K562 (cell line): ENCODE data around the gene CALML6. TPM values are rescaled to one million over a fixed set of nuclear protein-coding genes. Genes with fewer than 3 reads are reported as not detected.

Experiments used
- DMBX1 ChIP-seq: fragments of 250-450 bp; sonication (Bioruptor Pico); IDR thresholded peaks from 2 replicates; pipeline ENCODE4 v1.8.0; 2022; ENCODE audit warnings: inconsistent platforms, mild to moderate bottlenecking, moderate library complexity, borderline replicate concordance
- EP400 ChIP-seq: fragments of 450-650 bp; IDR thresholded peaks from 2 replicates; pipeline ENCODE4 v1.6.1; 2017; ENCODE audit warnings: antibody characterized with exemption, mild to moderate bottlenecking, moderate library complexity
- ERF ChIP-seq: fragments of 450-650 bp; formaldehyde crosslinking; IDR thresholded peaks from 2 replicates; pipeline ENCODE4 v1.4.0; 2020; ENCODE audit warnings: mild to moderate bottlenecking, mixed read lengths
- ESRRA ChIP-seq: fragments of 450-650 bp; IDR thresholded peaks from 2 replicates; pipeline ENCODE4 v1.6.1; 2014; ENCODE audit warnings: low read depth, mild to moderate bottlenecking, moderate library complexity, borderline replicate concordance
- FOS ChIP-seq: IDR thresholded peaks from 3 replicates; pipeline ENCODE4 v1.6.1; 2011; ENCODE audit not compliant: insufficient read length; ENCODE audit errors: extremely low read depth
- HCFC1 ChIP-seq: IDR thresholded peaks from 2 replicates; pipeline ENCODE4 v1.6.1; 2012; ENCODE audit warnings: low read depth, low read length, improper control_type of control experiment
- HNRNPH1 ChIP-seq: fragments of 200-400 bp; formaldehyde crosslinking; optimal IDR thresholded peaks from 2 replicates; pipeline ENCODE3; 2017; ENCODE audit warnings: low read depth, mild to moderate bottlenecking, low read length, moderate library complexity
- HNRNPK ChIP-seq: fragments of 200-400 bp; formaldehyde crosslinking; IDR thresholded peaks from one replicate; pipeline ENCODE4 v1.6.1; 2018; ENCODE audit warnings: mild to moderate bottlenecking, low read depth, low read length; ENCODE audit not compliant: poor library complexity, severe bottlenecking
- MCM2 ChIP-seq: fragments of 450-650 bp; IDR thresholded peaks from 2 replicates; pipeline ENCODE4 v1.6.1; 2017; ENCODE audit warnings: low read depth, mild to moderate bottlenecking
- MTF1 ChIP-seq: fragments of 250-450 bp; sonication (Bioruptor Pico); IDR thresholded peaks from 2 replicates; pipeline ENCODE4 v1.9.0; 2021; ENCODE audit warnings: moderate library complexity, mild to moderate bottlenecking, inconsistent platforms, borderline replicate concordance
- NONO ChIP-seq, 2 experiments: fragments of 200-400 bp in 1 of 2; fragments of 450-650 bp in 1 of 2; formaldehyde crosslinking in 1 of 2; IDR thresholded peaks; 2 replicates each; pipeline ENCODE4 v1.6.1; 2017; ENCODE audit warnings: low read depth in 2 of 2, mild to moderate bottlenecking in 2 of 2, moderate library complexity in 2 of 2, low read length in 1 of 2
- NR2C1 ChIP-seq, 2 experiments: fragments of 450-650 bp; IDR thresholded peaks; 2 replicates each; pipeline ENCODE4 v1.6.1; 2017; ENCODE audit warnings: mild to moderate bottlenecking in 2 of 2, antibody characterized with exemption in 1 of 2, inconsistent platforms in 1 of 2, missing compliant biosample characterization in 1 of 2, missing genetic modification characterization in 1 of 2
- PHF8 ChIP-seq: fragments of 200-600 bp; sonication (generic); IDR thresholded peaks from 2 replicates; pipeline ENCODE4 v1.6.1; 2012; ENCODE audit warnings: mixed run types, mild to moderate bottlenecking, inconsistent platforms, low read length, moderate library complexity, borderline replicate concordance
- POLR2A ChIP-seq: fragments of 450-650 bp; conservative IDR thresholded peaks from 2 replicates; pipeline ENCODE4 v1.6.1; 2016
- RNF2 ChIP-seq: sonication (generic); IDR thresholded peaks from 2 replicates; pipeline ENCODE4 v1.6.1; 2016
- TAF7 ChIP-seq: fragments of 450-650 bp; IDR thresholded peaks from 2 replicates; pipeline ENCODE4 v1.6.1; 2016; ENCODE audit warnings: missing genetic modification characterization, missing compliant biosample characterization
- ZBTB7A ChIP-seq: IDR thresholded peaks from 2 replicates; pipeline ENCODE4 v1.6.1; 2011; ENCODE audit warnings: low read depth, mild to moderate bottlenecking, low read length, moderate library complexity, borderline replicate concordance; ENCODE audit not compliant: control insufficient read depth
- ZNF121 ChIP-seq: sonication (generic); formaldehyde crosslinking; conservative IDR thresholded peaks from 2 replicates; pipeline ENCODE4 v1.8.0; 2022; ENCODE audit warnings: missing genetic modification reagents
- ZNF165 ChIP-seq: fragments of 250-450 bp; sonication (Bioruptor Pico); IDR thresholded peaks from 2 replicates; pipeline ENCODE4 v1.4.0; 2020; ENCODE audit warnings: borderline replicate concordance
- polyA plus RNA-seq, 8 experiments: library from polyadenylated mRNA; depleted of rRNA in 4 of 8; stranded (reverse) in 5 of 8; unstranded in 3 of 8; fragments of >200 nt; fragmentation: Nextera tagmentation in 2 of 8; fragmentation: Illumina TruSeq in 1 of 8; extraction: Ambion mirVana in 2 of 8; extraction: Trizol in 1 of 8; gene quantifications; 2 replicates each; pipeline versions ENCODE4 v1.2.1 to v1.2.3, GENCODE V29; 2011 to 2014; ENCODE audit warnings: inconsistent platforms in 1 of 8, missing spikeins in 1 of 8
- total RNA-seq, 7 experiments: library from RNA; depleted of rRNA in 6 of 7; stranded (reverse); fragments of >200 nt in 6 of 7; fragmentation: Illumina TruSeq in 2 of 7; extraction: Trizol in 2 of 7; gene quantifications; 2 replicates each; pipeline versions ENCODE4 v1.2.1 to v1.2.3, GENCODE V29; 2011 to 2021; ENCODE audit warnings: low replicate concordance in 1 of 7
- TF ChIP-seq, protein P1 (sequence below): sonication (generic); formaldehyde crosslinking; IDR thresholded peaks from 2 replicates; pipeline ENCODE4 v1.9.0; 2022; ENCODE audit warnings: mild to moderate bottlenecking, missing genetic modification reagents
- TF ChIP-seq, protein P2 (sequence below): sonication (generic); formaldehyde crosslinking; IDR thresholded peaks from 2 replicates; pipeline ENCODE4 v1.8.0; 2022; ENCODE audit warnings: missing genetic modification reagents, mild to moderate bottlenecking, moderate library complexity, borderline replicate concordance
- TF ChIP-seq, protein P3 (sequence below), 2 experiments: fragments of 200-800 bp in 1 of 2; sonication (Bioruptor generic) in 1 of 2; sonication (generic) in 1 of 2; formaldehyde crosslinking in 1 of 2; IDR thresholded peaks in 1 of 2; conservative IDR thresholded peaks in 1 of 2; 2 replicates each; pipeline versions ENCODE4 v1.5.0 to v1.6.1; 2016 to 2020; ENCODE audit warnings: missing compliant biosample characterization in 1 of 2, missing genetic modification characterization in 1 of 2, missing genetic modification reagents in 1 of 2
- TF ChIP-seq, protein P4 (sequence below): fragments of 250-450 bp; sonication (Bioruptor Pico); IDR thresholded peaks from 2 replicates; pipeline ENCODE4 v1.4.0; 2020; ENCODE audit warnings: mild to moderate bottlenecking

CALML6 gene
- total and polyA plus RNA-seq, 9 of the 15 experiments (the other 6 are each of a cell fraction or from before 2014, with no cell fraction given), result 0.14 TPM; not detected in 8

DNA sequence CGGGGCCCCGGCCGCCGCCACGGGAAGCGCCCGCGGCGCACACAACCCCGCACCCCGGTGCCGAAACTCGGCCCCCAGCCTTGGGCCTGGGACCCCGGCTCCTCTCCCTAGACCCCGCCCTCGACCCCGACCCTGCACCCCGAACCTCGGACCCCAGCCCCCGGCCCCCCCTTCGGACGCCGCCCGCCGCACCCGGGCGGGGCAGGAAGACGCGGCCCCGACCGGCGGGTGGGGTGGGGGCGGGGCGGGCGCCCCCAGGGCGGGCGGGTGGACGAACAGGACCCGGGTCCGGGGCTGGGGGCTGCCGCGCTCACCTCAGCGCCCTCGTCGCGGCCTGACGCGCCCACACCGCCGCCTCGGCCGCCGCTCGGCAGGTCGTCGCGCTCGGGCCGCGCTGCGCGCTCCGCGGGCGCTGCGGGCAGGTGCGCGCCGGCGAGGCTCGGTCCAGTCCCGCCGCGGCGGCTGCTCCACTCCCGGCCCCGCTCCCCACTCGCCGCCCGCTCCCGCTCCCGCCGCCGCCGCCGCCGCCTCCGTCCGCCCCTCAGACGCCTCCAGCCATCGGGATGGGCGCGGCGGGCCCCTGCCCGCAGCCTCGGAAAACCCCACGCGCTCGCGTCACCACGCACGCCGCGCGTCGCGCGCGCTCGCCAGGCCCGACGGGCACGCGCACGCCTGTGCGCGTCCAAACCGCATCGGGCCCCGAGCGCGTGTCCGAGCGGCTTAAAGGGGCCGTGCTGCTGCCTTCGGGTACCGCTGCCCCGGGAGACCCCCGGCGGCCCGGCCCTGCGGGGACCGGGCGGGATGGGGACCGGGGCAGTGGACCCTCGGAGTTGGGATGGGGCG, 24.3 kb upstream of the CALML6 start, which contains the start of gene GNB1 (continued):
- no peak for TF ChIP-seq TAF7 (tag)
- no peak; the same call in 1 of the 2 replicates for TF ChIP-seq ZNF165
- peak; percentile 5 for TF ChIP-seq HNRNPK
- peak; percentile 94 for TF ChIP-seq DMBX1 (CRISPR knock-in tag)
- TF ChIP-seq MCM2, result no peak
- no peak for TF ChIP-seq POLR2A
- TF ChIP-seq, protein P1, sequence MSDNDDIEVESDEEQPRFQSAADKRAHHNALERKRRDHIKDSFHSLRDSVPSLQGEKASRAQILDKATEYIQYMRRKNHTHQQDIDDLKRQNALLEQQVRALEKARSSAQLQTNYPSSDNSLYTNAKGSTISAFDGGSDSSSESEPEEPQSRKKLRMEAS (CRISPR knock-in tag), result peak; percentile 53; the same call in 1 of the 2 replicates
- peak in 1 of 2 experiments; percentile 92; a peak in 2 of 4 replicates for TF ChIP-seq NONO (IDR thresholded peaks at IDR 0.05; ENCODE audit: low read depth in 2 of 2, low read length in 1 of 2)
- TF ChIP-seq NR2C1 (IDR thresholded peaks at IDR 0.05), result no peak
- no peak for TF ChIP-seq NR2C1 (tag; IDR thresholded peaks at IDR 0.05)
- peak; percentile 90; the same call in 1 of the 2 replicates for TF ChIP-seq ESRRA
- TF ChIP-seq EP400, result peak; percentile 32; the same call in 1 of the 2 replicates
- TF ChIP-seq ZBTB7A, result peak; percentile 91
- TF ChIP-seq ZNF121 (CRISPR knock-in tag), result no peak
- no peak for TF ChIP-seq FOS
- TF ChIP-seq MTF1, result peak; percentile 39; the same call in 1 of the 2 replicates
- TF ChIP-seq PHF8, result peak; percentile 39; the same call in 1 of the 2 replicates
- peak; percentile 68 for TF ChIP-seq HCFC1
- TF ChIP-seq, protein P2, sequence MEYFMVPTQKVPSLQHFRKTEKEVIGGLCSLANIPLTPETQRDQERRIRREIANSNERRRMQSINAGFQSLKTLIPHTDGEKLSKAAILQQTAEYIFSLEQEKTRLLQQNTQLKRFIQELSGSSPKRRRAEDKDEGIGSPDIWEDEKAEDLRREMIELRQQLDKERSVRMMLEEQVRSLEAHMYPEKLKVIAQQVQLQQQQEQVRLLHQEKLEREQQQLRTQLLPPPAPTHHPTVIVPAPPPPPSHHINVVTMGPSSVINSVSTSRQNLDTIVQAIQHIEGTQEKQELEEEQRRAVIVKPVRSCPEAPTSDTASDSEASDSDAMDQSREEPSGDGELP, result 0 out of 2 replicates have a peak, but pooled peaks have one; percentile 3
- no peak for TF ChIP-seq HNRNPH1
- TF ChIP-seq RNF2, result no peak
- TF ChIP-seq ERF (CRISPR knock-in tag), result peak; percentile 71
- TF ChIP-seq, protein P3, sequence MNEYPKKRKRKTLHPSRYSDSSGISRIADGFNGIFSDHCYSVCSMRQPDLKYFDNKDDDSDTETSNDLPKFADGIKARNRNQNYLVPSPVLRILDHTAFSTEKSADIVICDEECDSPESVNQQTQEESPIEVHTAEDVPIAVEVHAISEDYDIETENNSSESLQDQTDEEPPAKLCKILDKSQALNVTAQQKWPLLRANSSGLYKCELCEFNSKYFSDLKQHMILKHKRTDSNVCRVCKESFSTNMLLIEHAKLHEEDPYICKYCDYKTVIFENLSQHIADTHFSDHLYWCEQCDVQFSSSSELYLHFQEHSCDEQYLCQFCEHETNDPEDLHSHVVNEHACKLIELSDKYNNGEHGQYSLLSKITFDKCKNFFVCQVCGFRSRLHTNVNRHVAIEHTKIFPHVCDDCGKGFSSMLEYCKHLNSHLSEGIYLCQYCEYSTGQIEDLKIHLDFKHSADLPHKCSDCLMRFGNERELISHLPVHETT (CRISPR knock-in tag; conservative IDR thresholded peaks at IDR 0.05 in 1 of 2, IDR thresholded peaks at IDR 0.05 in 1 of 2), result peak in 1 of 2 experiments; percentile 95; a peak in 2 of 4 replicates
- TF ChIP-seq, protein P4, sequence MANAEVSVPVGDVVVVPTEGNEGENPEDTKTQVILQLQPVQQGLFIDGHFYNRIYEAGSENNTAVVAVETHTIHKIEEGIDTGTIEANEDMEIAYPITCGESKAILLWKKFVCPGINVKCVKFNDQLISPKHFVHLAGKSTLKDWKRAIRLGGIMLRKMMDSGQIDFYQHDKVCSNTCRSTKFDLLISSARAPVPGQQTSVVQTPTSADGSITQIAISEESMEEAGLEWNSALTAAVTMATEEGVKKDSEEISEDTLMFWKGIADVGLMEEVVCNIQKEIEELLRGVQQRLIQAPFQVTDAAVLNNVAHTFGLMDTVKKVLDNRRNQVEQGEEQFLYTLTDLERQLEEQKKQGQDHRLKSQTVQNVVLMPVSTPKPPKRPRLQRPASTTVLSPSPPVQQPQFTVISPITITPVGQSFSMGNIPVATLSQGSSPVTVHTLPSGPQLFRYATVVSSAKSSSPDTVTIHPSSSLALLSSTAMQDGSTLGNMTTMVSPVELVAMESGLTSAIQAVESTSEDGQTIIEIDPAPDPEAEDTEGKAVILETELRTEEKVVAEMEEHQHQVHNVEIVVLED (CRISPR knock-in tag), result peak; percentile 100
